NCI-H2196 treated with DMSO at 0.1 percent for 48 hours (cell line): ENCODE data around the gene WNT9A.
"Not testable (repeated sequence)": the region's sequence is repeated elsewhere in the genome, so short reads cannot be mapped to it uniquely, and the experiment has no call there.

ENCODE experiments used
- DNase-seq: peaks from one replicate; lab custom pipeline; 2025; ENCODE audit not compliant: unreplicated experiment; lab: John Stamatoyannopoulos, UW

The WNT9A gene

GRCh38 chr1:227912866-227913265 lies 34.9 kb downstream of the WNT9A start:
- DNase-seq = no peak

DNA sequence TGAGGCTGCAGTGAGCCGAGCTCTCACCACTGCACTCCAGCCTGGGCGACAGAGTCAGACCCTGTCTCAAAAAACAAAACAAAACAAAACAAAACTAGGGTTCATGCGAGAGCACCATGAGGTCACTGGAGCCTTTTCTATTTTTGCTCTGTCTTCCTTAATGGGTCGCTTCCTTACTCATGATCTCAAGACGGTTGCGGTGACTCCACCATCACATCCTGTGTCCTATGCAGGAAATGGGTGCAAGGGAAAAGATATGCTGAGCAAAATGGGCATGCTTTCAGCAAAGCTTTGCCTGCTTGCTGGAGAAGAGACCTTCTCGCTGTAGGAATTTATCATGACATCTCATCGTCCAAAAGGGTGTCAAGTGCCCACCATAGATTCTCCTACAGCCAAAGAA lies 36.4 kb downstream of the WNT9A start:
- no peak for DNase-seq

DNA sequence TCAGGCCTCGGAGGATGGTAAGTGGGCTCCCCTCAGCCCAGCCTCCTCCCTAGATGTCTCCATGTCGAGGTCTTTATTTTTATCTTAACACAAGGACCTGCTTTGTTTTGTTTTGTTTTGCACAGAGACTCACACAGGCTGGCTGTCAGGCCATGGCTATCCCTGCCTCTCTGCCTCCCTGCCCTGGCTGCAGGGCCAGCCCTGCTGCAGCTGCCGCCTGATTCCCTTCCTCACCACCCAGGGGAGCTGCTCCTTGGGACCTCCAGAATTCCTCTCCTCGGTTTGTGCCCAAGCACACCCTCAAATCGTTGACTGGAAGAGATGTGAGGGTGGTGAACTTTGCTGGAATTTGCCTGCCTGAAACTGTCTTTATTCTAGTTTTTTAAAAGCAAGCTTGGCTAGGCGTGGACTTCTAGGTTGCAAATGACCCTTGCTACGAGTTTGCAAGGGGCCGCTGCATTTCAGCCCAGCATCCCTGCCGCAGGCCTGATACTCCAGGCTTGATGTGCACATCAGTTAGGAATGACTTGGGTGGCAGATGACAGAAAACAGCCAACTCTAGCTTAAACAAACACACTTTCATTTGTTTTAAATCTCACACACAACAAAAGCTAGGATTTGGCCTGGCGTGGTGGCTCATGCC lies 37.1 kb downstream of the WNT9A start:
- DNase-seq = no peak

DNA sequence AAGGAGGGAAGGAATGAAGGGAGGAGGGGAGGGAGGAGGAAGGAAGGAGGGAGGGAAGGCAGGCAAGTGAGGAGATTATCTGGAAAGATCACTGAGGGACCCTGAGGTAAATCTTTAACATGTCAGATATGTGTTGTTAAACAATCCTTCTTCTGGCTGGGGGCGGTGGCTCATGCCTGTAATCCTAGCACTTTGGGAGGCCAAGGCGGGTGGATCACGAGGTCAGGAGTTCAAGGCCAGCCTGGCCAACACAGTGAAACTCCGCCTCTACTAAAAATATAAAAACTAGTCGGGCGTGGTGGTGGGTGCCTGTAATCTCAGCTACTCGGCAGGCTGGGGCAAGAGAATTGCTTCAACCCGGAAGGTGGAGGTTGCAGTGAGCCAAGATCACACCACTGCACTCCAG lies 37.8 kb downstream of the WNT9A start:
- not testable (repeated sequence) for DNase-seq

DNA sequence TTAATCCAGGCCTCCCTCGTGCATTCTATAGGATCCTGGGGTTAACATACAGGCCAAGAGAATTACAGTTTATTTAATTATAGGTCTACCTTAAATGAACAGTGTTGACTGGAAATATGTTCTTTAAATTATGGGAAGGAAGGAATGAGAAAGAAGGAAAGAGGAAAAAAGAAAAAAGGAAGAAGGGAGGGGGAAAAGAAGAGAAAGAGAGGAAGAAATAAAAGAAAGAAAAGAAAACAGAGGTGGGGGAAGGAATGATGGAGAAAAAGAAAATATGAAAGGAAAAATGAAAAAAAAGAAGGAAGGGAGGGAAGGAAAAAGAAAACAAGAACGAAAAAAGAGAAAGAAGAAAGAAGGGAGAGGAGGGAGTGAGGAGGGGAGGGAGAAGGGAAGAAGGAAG lies 38.5 kb downstream of the WNT9A start:
- DNase-seq = no peak

GRCh38 chr1:227908359-227908758 lies 39.4 kb downstream of the WNT9A start:
- DNase-seq = no peak

GRCh38 chr1:227907439-227908015 lies 40.2 kb downstream of the WNT9A start:
- DNase-seq = no peak

GRCh38 chr1:227906550-227907071 lies 41.1 kb downstream of the WNT9A start:
- no peak for DNase-seq

- no peak for DNase-seq
These were observed 41.9 kb downstream of the WNT9A start for GRCh38 chr1:227905573-227906487.

- no peak for DNase-seq
These were observed 43.0 kb downstream of the WNT9A start for GRCh38 chr1:227904541-227905335.

DNA sequence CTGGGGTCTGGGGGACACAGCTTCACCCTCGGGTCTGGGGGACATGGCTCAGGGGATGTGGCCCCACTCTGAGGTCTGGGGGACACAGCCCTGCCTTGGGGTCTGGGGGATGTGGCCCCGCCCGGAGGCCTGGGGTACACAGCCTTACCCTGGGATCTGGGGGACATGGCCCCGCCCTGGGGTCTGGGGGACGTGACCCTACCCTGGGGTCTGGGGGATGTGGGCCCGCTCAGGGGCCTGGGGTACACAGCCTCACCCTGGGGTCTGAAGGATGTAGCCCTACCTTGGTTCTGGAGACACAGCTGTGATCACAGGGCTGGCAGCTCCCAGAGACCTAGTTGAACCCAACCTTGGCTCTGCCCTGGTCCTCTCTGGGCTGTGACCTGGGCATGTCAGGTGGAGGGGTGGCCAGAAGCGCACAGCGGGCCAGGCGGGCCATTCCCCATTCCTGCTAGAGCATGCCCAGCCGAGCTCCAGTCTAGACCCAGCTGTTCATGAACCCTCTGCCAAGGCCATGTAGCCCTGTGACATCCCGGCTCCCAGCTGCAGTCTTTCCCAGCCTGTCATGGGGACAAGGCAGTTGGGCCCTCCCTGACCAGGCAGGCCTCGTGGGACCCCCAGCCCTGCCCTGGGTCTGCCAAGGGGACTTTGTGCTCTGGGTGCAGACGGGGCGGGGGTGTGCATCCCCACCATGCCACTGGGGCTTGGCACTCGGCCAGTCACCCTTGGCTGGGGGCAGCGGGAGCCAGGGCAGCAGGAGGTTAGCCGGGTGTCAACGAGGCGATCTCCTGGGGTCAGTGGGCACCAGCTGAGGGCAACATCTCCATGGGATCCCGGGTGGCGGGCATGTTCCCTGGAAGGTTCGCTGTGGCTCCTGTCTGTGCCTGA lies 43.9 kb downstream of the WNT9A start:
- no peak for DNase-seq

DNA sequence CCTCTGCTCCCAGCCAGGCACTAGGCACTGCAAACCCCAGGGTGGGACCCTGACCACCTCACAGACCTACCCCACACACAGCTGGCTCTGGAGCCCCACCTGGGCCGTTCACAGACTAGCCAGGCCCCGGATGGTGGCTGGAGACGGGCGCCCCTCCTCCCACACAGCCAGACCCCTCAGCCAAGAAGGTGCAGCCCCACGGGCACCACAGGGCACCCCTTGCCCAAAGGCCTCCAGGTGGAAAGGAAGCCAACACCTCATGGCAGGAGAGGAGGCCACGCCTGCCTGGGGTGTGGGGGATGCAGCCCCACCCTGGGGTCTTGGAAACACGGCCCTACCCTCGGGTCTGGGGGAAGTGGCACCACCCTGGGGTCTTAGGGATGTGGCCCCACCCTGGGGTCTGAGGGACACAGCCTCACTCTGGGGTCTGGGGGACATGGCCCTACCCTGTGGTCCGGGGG lies 44.6 kb downstream of the WNT9A start:
- no peak for DNase-seq

DNA sequence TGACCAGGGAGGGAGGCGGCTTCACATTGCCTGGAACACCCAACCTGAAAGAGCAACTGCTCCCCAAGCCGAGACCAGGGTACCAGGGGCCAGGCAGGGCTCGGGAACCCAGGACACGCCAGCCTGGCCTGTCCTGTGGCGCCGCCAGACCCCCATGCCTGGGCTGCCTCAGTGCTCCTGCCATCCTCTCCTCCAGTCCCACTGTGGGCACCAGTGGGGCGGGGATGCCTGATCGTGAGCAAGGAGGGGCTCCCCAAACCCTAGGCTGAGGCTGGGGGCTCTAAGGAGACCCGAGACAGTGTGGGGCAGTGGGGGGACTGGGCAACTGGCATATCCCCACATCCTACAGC lies 45.1 kb downstream of the WNT9A start:
- no peak for DNase-seq

DNA sequence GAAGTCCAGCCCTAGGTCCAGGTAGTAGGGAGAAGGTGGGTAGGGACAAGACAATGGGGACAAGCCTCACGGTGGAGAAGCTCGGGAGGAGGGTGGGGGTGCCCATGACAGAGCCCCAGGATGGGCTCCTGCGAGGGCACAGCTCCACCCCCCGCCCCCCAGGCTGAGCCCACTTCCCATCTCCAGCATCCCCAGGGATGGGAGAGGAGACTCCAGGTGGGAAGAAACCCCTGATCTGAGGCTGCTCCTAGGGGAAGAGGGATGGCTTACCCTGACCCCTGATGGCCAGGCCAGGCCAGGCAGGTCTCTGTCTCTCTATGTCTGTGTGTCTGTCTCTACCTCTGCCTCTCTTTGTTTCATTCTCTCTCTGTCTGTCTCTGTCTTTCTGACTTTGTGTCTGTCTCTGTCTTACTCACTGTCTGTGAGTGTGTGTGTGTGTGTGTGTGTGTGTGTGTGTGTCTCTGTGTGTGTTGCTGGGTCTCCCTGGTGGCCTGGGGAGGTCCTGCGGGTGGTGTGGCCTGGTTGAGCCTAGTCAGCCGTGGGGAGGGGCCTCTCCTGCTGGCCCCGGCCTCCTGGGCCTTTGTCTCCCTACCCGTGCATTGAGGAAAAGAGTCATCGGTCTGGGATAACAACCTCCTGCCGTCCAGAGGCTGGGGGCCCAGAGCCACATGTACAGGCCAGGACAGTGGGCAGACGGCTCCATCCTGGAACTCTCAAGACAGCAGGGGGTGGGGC lies 45.7 kb downstream of the WNT9A start:
- DNase-seq = no peak

DNA sequence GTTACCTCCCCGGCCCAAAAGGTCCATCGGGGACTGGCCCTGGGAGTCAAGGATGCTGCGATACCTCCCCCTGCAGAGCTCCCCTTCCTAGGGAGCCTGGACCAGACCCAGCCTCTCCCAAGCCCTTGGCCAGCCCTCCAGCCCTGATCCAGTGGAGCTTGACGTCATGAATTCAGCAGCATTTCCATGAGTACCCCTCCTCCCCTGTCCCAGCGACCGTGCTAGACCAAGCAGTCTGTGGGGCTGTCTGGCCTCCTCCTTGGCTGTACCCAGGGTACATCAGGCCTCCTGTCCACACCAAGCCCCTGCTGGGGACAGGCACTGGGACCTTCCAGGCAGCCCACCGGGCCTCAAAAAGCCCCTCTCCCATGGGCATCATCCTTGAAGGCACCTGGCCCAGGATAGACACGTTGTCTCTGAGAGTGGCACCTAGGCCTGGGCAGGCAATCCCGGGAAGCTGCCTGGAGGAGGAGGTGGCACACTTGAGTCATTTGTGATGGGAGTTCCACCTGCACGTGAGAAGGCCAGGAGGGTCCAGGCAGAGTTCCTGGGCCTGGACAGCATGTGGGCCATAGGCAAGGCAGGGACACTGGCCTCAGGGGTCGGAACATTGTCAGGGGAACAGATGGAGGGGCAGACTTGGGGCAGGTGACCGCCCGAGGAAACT lies 46.4 kb downstream of the WNT9A start:
- no peak for DNase-seq

GRCh38 chr1:227900571-227901051 lies 47.1 kb downstream of the WNT9A start:
- no peak for DNase-seq

- DNase-seq = no peak
These were observed 47.8 kb downstream of the WNT9A start for GRCh38 chr1:227899820-227900449.

DNA sequence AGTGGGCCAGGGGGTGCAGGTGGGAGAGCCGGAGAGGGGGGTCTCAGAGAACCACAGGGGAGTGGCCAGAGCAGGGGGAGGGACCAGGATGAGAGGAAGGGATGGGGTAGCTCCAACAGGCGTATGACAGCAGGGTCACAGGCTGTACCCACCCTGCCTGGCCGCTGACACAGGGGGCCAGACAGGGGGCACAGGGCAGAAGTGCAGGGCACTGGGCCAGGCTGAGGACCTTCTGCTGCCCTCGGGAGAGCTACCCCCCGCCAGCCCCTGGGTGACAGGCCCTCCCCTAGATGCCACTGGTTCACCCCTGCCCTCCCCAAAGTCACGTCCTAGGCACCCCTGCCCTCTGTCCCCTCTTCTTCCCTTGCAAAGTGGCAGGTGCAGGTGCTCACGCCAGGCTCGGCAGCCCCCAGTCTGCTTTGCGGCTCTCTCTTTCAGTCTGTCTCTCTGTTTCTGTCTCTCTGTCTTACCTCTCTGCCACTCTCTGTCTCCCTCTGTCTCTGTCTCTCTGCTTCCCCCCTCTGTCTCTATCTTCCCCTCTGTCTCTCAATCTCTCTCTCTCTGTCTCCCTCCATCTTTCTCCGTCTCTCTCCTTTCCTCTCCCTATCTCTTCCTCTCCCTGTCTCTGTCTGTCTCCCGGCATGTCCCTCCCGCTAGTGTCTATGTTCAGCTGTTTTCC lies 48.5 kb downstream of the WNT9A start:
- DNase-seq = no peak
